HEK293 (cell line): ENCODE measurements around the gene UBA1.

Source experiments
- CTCF ChIA-PET: fragments of 350-600 bp; formaldehyde crosslinking; extraction: SDS; loops from one replicate; lab custom pipeline; 2021; ENCODE audit warnings: antibody characterized with exemption; lab: Yijun Ruan, JAX
- POLR2A ChIA-PET: fragments of 300-600 bp; formaldehyde crosslinking; extraction: SDS; loops from one replicate; lab custom pipeline; 2020; ENCODE audit warnings: antibody characterized with exemption, inconsistent platforms; lab: Yijun Ruan, JAX
- H3K27ac ChIP-seq: fragments of 200-500 bp; sonication (Bioruptor generic); 2 replicates; pipeline ENCODE4 v1.5.1; 2014; ENCODE audit warnings: low read depth, low read length, control low read depth, inconsistent platforms; ENCODE audit errors: extremely low read depth
- H3K36me3 ChIP-seq, 2 experiments: fragments of 200-500 bp in 1 of 2; sonication (Bioruptor generic) in 1 of 2; 1 replicate in 1 of 2; 2 replicates in 1 of 2; pipeline ENCODE4 v1.5.1; 2014 to 2017; ENCODE audit warnings: inconsistent platforms in 2 of 2, low read length in 2 of 2; ENCODE audit not compliant: control insufficient read depth in 2 of 2, insufficient read depth in 1 of 2
- H3K4me1 ChIP-seq: fragments of 200-500 bp; sonication (Bioruptor generic); 2 replicates; pipeline ENCODE4 v1.5.1; 2014; ENCODE audit warnings: mild to moderate bottlenecking, low read length, inconsistent platforms; ENCODE audit not compliant: control insufficient read depth, insufficient read depth
- H3K4me3 ChIP-seq: 2 replicates; pipeline ENCODE4 v1.5.1; 2011; ENCODE audit warnings: low read depth, mild to moderate bottlenecking, control low read depth, low read length, moderate library complexity
- H3K9me3 ChIP-seq: fragments of 200-500 bp; sonication (Bioruptor generic); 2 replicates; pipeline ENCODE4 v1.5.1; 2014; ENCODE audit warnings: low read depth, low read length, inconsistent platforms; ENCODE audit not compliant: control insufficient read depth, insufficient read depth
- ATF2 ChIP-seq: fragments of 450-650 bp; formaldehyde crosslinking; IDR thresholded peaks from 2 replicates; pipeline ENCODE4 v1.5.1; 2016; ENCODE audit warnings: missing biosample characterization, missing genetic modification characterization, low read depth
- HIC1 ChIP-seq: fragments of 450-650 bp; formaldehyde crosslinking; IDR thresholded peaks from 2 replicates; pipeline ENCODE4 v1.5.1; 2016; ENCODE audit warnings: missing biosample characterization, missing genetic modification characterization
- HOXD13 ChIP-seq: sonication (generic); formaldehyde crosslinking; IDR thresholded peaks from 2 replicates; pipeline ENCODE4 v1.8.0; 2022; ENCODE audit warnings: missing genetic modification reagents, borderline replicate concordance
- MYNN ChIP-seq: fragments of 450-650 bp; formaldehyde crosslinking; IDR thresholded peaks from 2 replicates; pipeline ENCODE4 v1.5.1; 2016; ENCODE audit warnings: missing biosample characterization, missing genetic modification characterization, borderline replicate concordance
- PBX3 ChIP-seq: sonication (generic); formaldehyde crosslinking; IDR thresholded peaks from 2 replicates; pipeline ENCODE4 v1.8.1; 2022; ENCODE audit warnings: mild to moderate bottlenecking, moderate library complexity, missing genetic modification reagents
- PRDM10 ChIP-seq: fragments of 450-650 bp; formaldehyde crosslinking; IDR thresholded peaks from 2 replicates; pipeline ENCODE4 v1.5.1; 2016; ENCODE audit warnings: missing biosample characterization, missing genetic modification characterization
- SP7 ChIP-seq: fragments of 450-650 bp; formaldehyde crosslinking; IDR thresholded peaks from 2 replicates; pipeline ENCODE4 v1.5.1; 2016; ENCODE audit warnings: missing biosample characterization, missing genetic modification characterization
- ZBTB17 ChIP-seq: fragments of 450-650 bp; formaldehyde crosslinking; IDR thresholded peaks from 2 replicates; pipeline ENCODE4 v1.5.1; 2016; ENCODE audit warnings: missing biosample characterization, missing genetic modification characterization
- ZFP3 ChIP-seq: fragments of 450-650 bp; formaldehyde crosslinking; IDR thresholded peaks from 2 replicates; pipeline ENCODE4 v1.5.1; 2016; ENCODE audit warnings: low read depth, missing biosample characterization, missing genetic modification characterization
- ZNF169 ChIP-seq: fragments of 450-650 bp; formaldehyde crosslinking; IDR thresholded peaks from 2 replicates; pipeline ENCODE4 v1.5.1; 2016; ENCODE audit warnings: missing biosample characterization, missing genetic modification characterization
- ZNF184 ChIP-seq: fragments of 450-650 bp; IDR thresholded peaks from 2 replicates; pipeline ENCODE4 v1.5.1; 2018; ENCODE audit warnings: missing biosample characterization, mild to moderate bottlenecking, missing genetic modification characterization
- ZNF19 ChIP-seq: fragments of 450-650 bp; formaldehyde crosslinking; IDR thresholded peaks from 2 replicates; pipeline ENCODE4; 2016; ENCODE audit warnings: missing biosample characterization, missing genetic modification characterization, low read depth
- ZNF266 ChIP-seq: fragments of 450-650 bp; formaldehyde crosslinking; IDR thresholded peaks from 2 replicates; pipeline ENCODE4 v1.5.1; 2016; ENCODE audit warnings: missing biosample characterization, missing genetic modification characterization, low read depth
- ZNF335 ChIP-seq: fragments of 450-650 bp; formaldehyde crosslinking; conservative IDR thresholded peaks from 2 replicates; pipeline ENCODE4 v1.5.1; 2016; ENCODE audit warnings: missing biosample characterization, missing genetic modification characterization
- ZNF341 ChIP-seq: fragments of 450-650 bp; formaldehyde crosslinking; IDR thresholded peaks from 2 replicates; pipeline ENCODE4; 2016; ENCODE audit warnings: low read depth, missing biosample characterization, missing genetic modification characterization
- ZNF394 ChIP-seq: fragments of 450-650 bp; formaldehyde crosslinking; IDR thresholded peaks from 2 replicates; pipeline ENCODE4 v1.5.1; 2016; ENCODE audit warnings: missing biosample characterization, missing genetic modification characterization, mild to moderate bottlenecking, moderate library complexity, borderline replicate concordance
- ZNF580 ChIP-seq: fragments of 450-650 bp; formaldehyde crosslinking; IDR thresholded peaks from 2 replicates; pipeline ENCODE4 v1.5.1; 2016; ENCODE audit warnings: missing biosample characterization, missing genetic modification characterization
- ZNF623 ChIP-seq: fragments of 450-650 bp; formaldehyde crosslinking; IDR thresholded peaks from 2 replicates; pipeline ENCODE4 v1.5.1; 2016; ENCODE audit warnings: missing biosample characterization, missing genetic modification characterization
- ZNF624 ChIP-seq: fragments of 450-650 bp; formaldehyde crosslinking; IDR thresholded peaks from 2 replicates; pipeline ENCODE4 v1.5.1; 2017; ENCODE audit warnings: missing biosample characterization, missing genetic modification characterization
- ZNF626 ChIP-seq: fragments of 450-650 bp; sonication (Bioruptor Pico); formaldehyde crosslinking; IDR thresholded peaks from 2 replicates; pipeline ENCODE4 v1.5.1; 2018; ENCODE audit warnings: missing biosample characterization, missing genetic modification characterization, inconsistent platforms
- ZNF660 ChIP-seq: fragments of 450-650 bp; IDR thresholded peaks from 2 replicates; pipeline ENCODE4 v1.5.1; 2018; ENCODE audit warnings: missing biosample characterization, mild to moderate bottlenecking, missing genetic modification characterization
- ZNF670 ChIP-seq: fragments of 450-650 bp; formaldehyde crosslinking; IDR thresholded peaks from 2 replicates; pipeline ENCODE4 v1.5.1; 2016; ENCODE audit warnings: missing biosample characterization, missing genetic modification characterization, low read depth
- ZNF785 ChIP-seq: fragments of 450-650 bp; formaldehyde crosslinking; IDR thresholded peaks from 2 replicates; pipeline ENCODE4 v1.5.1; 2016; ENCODE audit warnings: missing biosample characterization, missing genetic modification characterization
- ZNF843 ChIP-seq: fragments of 450-650 bp; formaldehyde crosslinking; IDR thresholded peaks from 2 replicates; pipeline ENCODE4 v1.5.1; 2016; ENCODE audit warnings: missing biosample characterization, missing genetic modification characterization

UBA1 gene

GRCh38 chrX:47216393-47216925, 22.8 kb downstream of the UBA1 start (continued):
- TF ChIP-seq PBX3 (CRISPR knock-in tag) (no peak), ZNF670 (tag by site-specific recombination) (no peak), ZNF266 (tag by site-specific recombination) (no peak), ZNF626 (tag by site-specific recombination) (no peak), ZNF785 (no peak)
- TF ChIP-seq, all 188 proteins: peak for 0

GRCh38 chrX:47217121-47217851, 23.7 kb downstream of the UBA1 start:
- ChIA-PET POLR2A (interaction anchor here (0.7 to 4.6 kb wide), 20 partner anchors 9 to 433 kb away, joined by 3 to 124 read pairs (median 6); partner anchors contain the start of genes ELK1, NDUFB11, RBM10 and USP11), CTCF (interaction anchor here (0.6 to 1.0 kb wide), 2 partner anchors 167 to 1322 kb away, joined by 4 read pairs; partner anchors contain the start of gene TBC1D25)
- peak overlapping the region; percentile 2 for H3K4me3 ChIP-seq
- H3K36me3 ChIP-seq = peaks cover 45 to 75% of the 10 kb centered on the region in 2 experiments
- peak overlapping the region; percentile 63 for H3K27ac ChIP-seq
- peaks cover 11% of the 10 kb centered on the region; the same call in 1 of the 2 replicates for H3K4me1 ChIP-seq
- no peaks in the 10 kb centered on the region for H3K9me3 ChIP-seq
- TF ChIP-seq ZBTB17 (tag by site-specific recombination) (peak; percentile 32; the same call in 1 of the 2 replicates), HOXD13 (CRISPR knock-in tag) (no peak), ZNF341 (peak; percentile 84), ZNF660 (tag by site-specific recombination) (0 out of 2 replicates have a peak, but pooled peaks have one; percentile 37), ZNF19 (tag by site-specific recombination) (no peak), ZNF624 (tag by site-specific recombination) (no peak), ZNF843 (tag by site-specific recombination) (peak; percentile 31; the same call in 1 of the 2 replicates), ZNF623 (tag by site-specific recombination) (no peak), ZNF394 (tag by site-specific recombination) (0 out of 2 replicates have a peak, but pooled peaks have one; percentile 37), ZNF335 (tag by site-specific recombination) (peak; percentile 68), MYNN (tag by site-specific recombination) (peak; percentile 96), ZNF169 (tag by site-specific recombination) (no peak), ZNF580 (tag by site-specific recombination) (peak; percentile 50; the same call in 1 of the 2 replicates), PRDM10 (tag by site-specific recombination) (peak; percentile 7; the same call in 1 of the 2 replicates), ZFP3 (no peak), SP7 (peak; percentile 47; the same call in 1 of the 2 replicates), ATF2 (tag by site-specific recombination) (no peak), HIC1 (tag by site-specific recombination) (peak; percentile 60), ZNF184 (tag by site-specific recombination) (0 out of 2 replicates have a peak, but pooled peaks have one; percentile 8)
